Muscle layer of colon (tissue), 2 donors: ENCODE measurements around the gene ASB12.

ENCODE experiments used
- H3K27ac ChIP-seq: one replicate; pipeline ENCODE4 v1.7.0; 2013; ENCODE audit warnings: low read depth, mild to moderate bottlenecking, low read length, moderate library complexity
- H3K27me3 ChIP-seq, 2 donors: one replicate each; pipeline ENCODE4 v1.7.0; 2013; ENCODE audit warnings: low read length in 2 of 2, mild to moderate bottlenecking in 2 of 2; ENCODE audit not compliant: insufficient read depth in 2 of 2, control insufficient read depth in 1 of 2
- H3K36me3 ChIP-seq: one replicate; pipeline ENCODE4 v1.7.0; 2013; ENCODE audit warnings: mild to moderate bottlenecking, low read length; ENCODE audit not compliant: insufficient read depth
- H3K4me1 ChIP-seq: one replicate; pipeline ENCODE4 v1.7.0; 2013; ENCODE audit warnings: mild to moderate bottlenecking, low read length; ENCODE audit not compliant: insufficient read depth
- H3K4me3 ChIP-seq, 2 donors: one replicate each; pipeline ENCODE4 v1.7.0; 2013; ENCODE audit warnings: low read length in 2 of 2, low read depth in 1 of 2, mild to moderate bottlenecking in 1 of 2, moderate library complexity in 1 of 2
- H3K9ac ChIP-seq: one replicate; pipeline ENCODE4 v1.7.0; 2013; ENCODE audit warnings: low read length
- H3K9me3 ChIP-seq: one replicate; pipeline ENCODE4 v1.7.0; 2013; ENCODE audit warnings: mild to moderate bottlenecking, low read length
- donor health status: abdominal sarcoma.
- donor health status: Adenocarcinoma of cecum.

Gene ASB12

GRCh38 chrX:64184396-64184795 lies 46.0 kb downstream of the ASB12 start:
- no peak overlapping the region for H3K4me3 ChIP-seq
- no peak overlapping the region for H3K9ac ChIP-seq
- no peaks in the 10 kb centered on the region for H3K4me1 ChIP-seq
- H3K9me3 ChIP-seq, result no peaks in the 10 kb centered on the region
- H3K36me3 ChIP-seq, result no peaks in the 10 kb centered on the region
- no peak overlapping the region for H3K27ac ChIP-seq
- no peaks in the 10 kb centered on the region for H3K27me3 ChIP-seq

- H3K9me3 ChIP-seq, result no peaks in the 10 kb centered on the region
- H3K9ac ChIP-seq, result no peak overlapping the region
- no peaks in the 10 kb centered on the region for H3K27me3 ChIP-seq
- no peak overlapping the region for H3K27ac ChIP-seq
- no peaks in the 10 kb centered on the region for H3K36me3 ChIP-seq
- H3K4me3 ChIP-seq, result no peak overlapping the region
- no peaks in the 10 kb centered on the region for H3K4me1 ChIP-seq
Observed at GRCh38 chrX:64182208-64182607, 48.2 kb downstream of the ASB12 start.

DNA sequence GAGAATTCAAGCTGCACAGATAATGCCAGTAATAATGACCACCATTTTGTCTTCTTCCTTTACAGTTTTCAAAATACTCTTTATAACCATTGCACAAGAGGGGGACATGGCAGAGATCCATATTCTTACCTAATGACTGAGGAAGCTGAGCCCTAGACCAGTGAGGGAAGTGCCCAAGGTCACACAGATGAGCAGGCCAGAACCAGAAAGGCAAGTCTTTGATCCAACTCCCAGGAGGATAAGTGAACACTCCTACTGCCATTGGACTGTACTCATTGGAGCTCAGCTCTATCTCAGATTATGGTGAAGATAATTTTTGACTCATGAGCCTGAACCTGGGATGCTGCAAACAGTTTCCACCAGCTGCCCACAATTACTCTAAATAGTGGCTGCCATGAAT lies 53.5 kb downstream of the ASB12 start:
- no peak overlapping the region for H3K27ac ChIP-seq

More for the DNA sequence above, 53.5 kb downstream of the ASB12 start:
- Histone ChIP-seq H3K9ac (no peak overlapping the region), H3K36me3 (no peaks in the 10 kb centered on the region), H3K4me1 (no peaks in the 10 kb centered on the region), H3K9me3 (no peaks in the 10 kb centered on the region), H3K4me3 (no peak overlapping the region), H3K27me3 (no peaks in the 10 kb centered on the region)
